Measurements from ENCODE around the gene GNG2. TPM values are rescaled to one million over a fixed set of nuclear protein-coding genes. Genes with fewer than 3 reads are reported as not detected.
A peak's percentile ranks its signal among the peaks of the same experiment; 100 is the strongest.

GNG2 gene
- total RNA-seq, 2 donors from 2014 or later = 47.9 to 51.6 TPM

- H3K4me3 ChIP-seq (ENCODE audit: low read length) = no peak overlapping the region
- H3K27ac ChIP-seq (ENCODE audit: low read depth, low read length) = no peak overlapping the region
- no peak for TF ChIP-seq CTCF (conservative IDR thresholded peaks at IDR 0.05)
- no peak overlapping the region for H3K9ac ChIP-seq (ENCODE audit: extremely low read depth, low read length, poor library complexity, severe bottlenecking)
- no peaks in the 10 kb centered on the region for H3K9me3 ChIP-seq (ENCODE audit: control insufficient read depth, low read length)
- H3K36me3 ChIP-seq (ENCODE audit: control insufficient read depth, insufficient read depth, low read length) = no peaks in the 10 kb centered on the region
- no peaks in the 10 kb centered on the region for H3K27me3 ChIP-seq (ENCODE audit: control insufficient read depth, insufficient read depth, low read length, poor library complexity, severe bottlenecking)
- Mint-ChIP-seq H3K9me3 (no peaks in the 10 kb centered on the region), H3K36me3 (ENCODE audit: low read depth) (peaks cover 3% of the 10 kb centered on the region), H3K27ac (no peak overlapping the region), H3K4me3 (no peak overlapping the region), H3K4me1 (peaks cover 38% of the 10 kb centered on the region), H3K27me3 (ENCODE audit: insufficient read depth) (no peaks in the 10 kb centered on the region)
- 96 to 100% methylated on average over 2 of the region's 2 CpGs for WGBS, 2 experiments (ENCODE audit: insufficient coverage in 1 of 2, insufficient read length in 1 of 2)
- peaks cover 22% of the 10 kb centered on the region for H3K4me1 ChIP-seq (ENCODE audit: control insufficient read depth, insufficient read depth, low read length)
- DNase-seq = no peak
Measured at GRCh38 chr14:51883232-51883631, 22.8 kb downstream of the GNG2 start.

DNA sequence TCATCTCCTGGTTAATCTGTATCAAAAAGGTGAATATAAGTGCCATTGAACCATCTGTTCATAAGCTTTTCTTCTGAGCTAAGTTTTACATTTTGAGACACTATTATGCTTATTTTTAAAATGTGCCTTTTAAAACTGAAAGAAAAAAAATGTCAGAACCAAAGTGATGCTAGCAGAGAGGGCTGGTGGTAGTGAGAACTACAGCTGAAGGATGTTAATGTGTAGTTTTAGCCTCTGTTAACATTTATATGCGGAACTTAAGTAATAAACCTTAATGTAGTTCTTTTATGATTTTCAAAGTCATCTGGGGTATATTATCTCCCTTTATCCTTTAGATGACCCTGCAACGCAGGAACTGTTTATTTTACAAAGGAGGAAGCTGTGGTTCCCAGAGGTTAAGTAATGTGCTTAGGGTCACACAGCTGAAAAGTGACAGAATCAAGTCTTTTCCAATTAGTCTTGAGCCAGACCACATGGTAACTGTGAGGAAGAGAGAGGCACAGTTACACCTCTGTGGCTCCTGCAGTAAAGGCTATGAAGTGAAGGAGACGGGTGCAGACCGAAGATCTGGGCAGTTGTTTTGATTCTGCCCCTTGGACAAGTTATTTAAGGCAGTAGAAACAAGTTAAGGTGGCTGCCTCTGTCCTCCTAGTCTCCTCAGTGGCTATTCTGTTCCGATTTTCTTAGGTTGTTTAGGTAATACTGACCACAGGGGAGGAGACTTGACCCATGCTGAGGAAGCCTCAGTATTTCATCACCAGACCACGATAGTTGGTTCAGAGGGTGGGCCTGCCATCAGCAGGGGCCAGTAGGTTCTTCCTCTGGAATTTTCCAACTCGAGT, 23.9 kb downstream of the GNG2 start:
- 85 to 94% methylated on average over 5 to 6 of the region's 7 CpGs for WGBS, 2 experiments (ENCODE audit: insufficient coverage in 1 of 2, insufficient read length in 1 of 2)
- H3K36me3 ChIP-seq (ENCODE audit: control insufficient read depth, insufficient read depth, low read length) = no peaks in the 10 kb centered on the region
- H3K9me3 ChIP-seq (ENCODE audit: control insufficient read depth, low read length) = no peaks in the 10 kb centered on the region
- H3K9ac ChIP-seq (ENCODE audit: extremely low read depth, low read length, poor library complexity, severe bottlenecking) = no peak overlapping the region
- Mint-ChIP-seq H3K9me3 (no peaks in the 10 kb centered on the region), H3K4me1 (peaks cover 27% of the 10 kb centered on the region), H3K36me3 (ENCODE audit: low read depth) (peaks cover 4% of the 10 kb centered on the region), H3K27me3 (ENCODE audit: insufficient read depth) (no peaks in the 10 kb centered on the region), H3K4me3 (no peak overlapping the region), H3K27ac (no peak overlapping the region)
- no peaks in the 10 kb centered on the region for H3K27me3 ChIP-seq (ENCODE audit: control insufficient read depth, insufficient read depth, low read length, poor library complexity, severe bottlenecking)
- H3K4me3 ChIP-seq (ENCODE audit: low read length) = no peak overlapping the region
- no peak overlapping the region for H3K27ac ChIP-seq (ENCODE audit: low read depth, low read length)
- H3K4me1 ChIP-seq (ENCODE audit: control insufficient read depth, insufficient read depth, low read length) = peaks cover 21% of the 10 kb centered on the region
- no peak for TF ChIP-seq CTCF (conservative IDR thresholded peaks at IDR 0.05)
- DNase-seq = no peak

- H3K27ac Mint-ChIP-seq = no peak overlapping the region
- Histone ChIP-seq H3K4me1 (ENCODE audit: control insufficient read depth, insufficient read depth, low read length) (peaks cover 13% of the 10 kb centered on the region), H3K36me3 (ENCODE audit: control insufficient read depth, insufficient read depth, low read length) (no peaks in the 10 kb centered on the region), H3K27ac (ENCODE audit: low read depth, low read length) (no peak overlapping the region), H3K27me3 (ENCODE audit: control insufficient read depth, insufficient read depth, low read length, poor library complexity, severe bottlenecking) (no peaks in the 10 kb centered on the region), H3K9me3 (ENCODE audit: control insufficient read depth, low read length) (no peaks in the 10 kb centered on the region), H3K4me3 (ENCODE audit: low read length) (peak overlapping the region; percentile 25), H3K9ac (ENCODE audit: extremely low read depth, low read length, poor library complexity, severe bottlenecking) (no peak overlapping the region)
- no peak for TF ChIP-seq CTCF (conservative IDR thresholded peaks at IDR 0.05)
- no peak for DNase-seq
- WGBS, 2 experiments (ENCODE audit: insufficient coverage in 1 of 2, insufficient read length in 1 of 2) = 95% methylated on average over 2 of the region's 2 CpGs; no CpG with 5 or more reads in 1 of the 2 experiments
- H3K27me3 Mint-ChIP-seq (ENCODE audit: insufficient read depth) = no peaks in the 10 kb centered on the region
- peaks cover 8% of the 10 kb centered on the region for H3K4me1 Mint-ChIP-seq
- H3K4me3 Mint-ChIP-seq = no peak overlapping the region
- H3K36me3 Mint-ChIP-seq (ENCODE audit: low read depth) = peaks cover 4% of the 10 kb centered on the region
- no peaks in the 10 kb centered on the region for H3K9me3 Mint-ChIP-seq
Measured at GRCh38 chr14:51889851-51890250, 29.4 kb downstream of the GNG2 start.
